Hypothalamus (tissue), 51 donors: ENCODE results near the gene INSRR.

Experiments
- DNase-seq, 51 donors: peaks; one replicate each; lab custom pipeline; 2025; lab: John Stamatoyannopoulos, UW

Gene INSRR

GRCh38 chr1:156836041-156836654, 22.8 kb downstream of the INSRR start:
- no peak for DNase-seq

- no peak for DNase-seq
Measured at GRCh38 chr1:156834322-156834721, 24.6 kb downstream of the INSRR start.

- DNase-seq: no peak
Measured at GRCh38 chr1:156833603-156834002, 25.3 kb downstream of the INSRR start.

- DNase-seq: no peak
Measured at GRCh38 chr1:156832434-156832833, 26.5 kb downstream of the INSRR start.

- no peak for DNase-seq
Measured at GRCh38 chr1:156828400-156829124, 30.4 kb downstream of the INSRR start.

- DNase-seq: no peak
Measured at GRCh38 chr1:156826630-156827029, 32.3 kb downstream of the INSRR start.

- no peak for DNase-seq
Measured at GRCh38 chr1:156823210-156823790, 35.6 kb downstream of the INSRR start.

- DNase-seq: no peak
Measured at GRCh38 chr1:156822680-156823079, 36.2 kb downstream of the INSRR start.

- DNase-seq: no peak
Measured at GRCh38 chr1:156821801-156822200, 37.1 kb downstream of the INSRR start.

GRCh38 chr1:156816561-156817328, 42.2 kb downstream of the INSRR start, which contains the start of gene SH2D2A:
Gene SH2D2A (minus strand): TSS chr1:156816848. CDS start chr1:156816708, 140 bp downstream.
- DNase-seq: no peak

GRCh38 chr1:156815961-156816422, 42.9 kb downstream of the INSRR start:
- DNase-seq: no peak

- no peak for DNase-seq
Measured at GRCh38 chr1:156815307-156815826, 43.5 kb downstream of the INSRR start.

GRCh38 chr1:156814571-156815260, 44.2 kb downstream of the INSRR start:
- DNase-seq: no peak

- DNase-seq: peak in 38 of 51 donors; percentile 7 to 74 (median 32)
Measured at GRCh38 chr1:156813750-156814570, 45.0 kb downstream of the INSRR start.

- no peak for DNase-seq
Measured at GRCh38 chr1:156813298-156813697, 45.6 kb downstream of the INSRR start.

- DNase-seq: no peak
Measured at GRCh38 chr1:156812293-156812990, 46.5 kb downstream of the INSRR start.

GRCh38 chr1:156811168-156811567, 47.7 kb downstream of the INSRR start:
- DNase-seq: no peak

GRCh38 chr1:156809711-156810366, 49.1 kb downstream of the INSRR start:
- no peak for DNase-seq
